SK-N-SH (cell line): ENCODE data around the gene TSACC. TPM values are rescaled to one million over a fixed set of nuclear protein-coding genes. Genes with fewer than 3 reads are reported as not detected.

ENCODE experiments used
- CTCF ChIA-PET: fragments of 300-600, 350-600 bp; formaldehyde crosslinking; extraction: SDS; loops from one replicate; lab custom pipeline; 2021; lab: Yijun Ruan, JAX
- POLR2A ChIA-PET: fragments of 350-600 bp; sonication (Branson Sonifier 250); formaldehyde crosslinking; extraction: SDS; loops from one replicate; lab custom pipeline; 2020; ENCODE audit warnings: antibody characterized with exemption, inconsistent platforms; lab: Yijun Ruan, JAX
- DNase-seq: peaks from one replicate; pipeline ENCODE4 v3.0.0; 2012
- H2AFZ ChIP-seq: fragments of 200-600 bp; sonication (generic); 2 replicates; pipeline ENCODE4 v1.8.1; 2016; ENCODE audit warnings: antibody characterized with exemption, mild to moderate bottlenecking, low read depth
- H3F3A ChIP-seq: fragments of 200-600 bp; sonication (generic); replicated peaks from 2 replicates; pipeline ENCODE3; 2016; ENCODE audit warnings: antibody characterized with exemption, mild to moderate bottlenecking; ENCODE audit not compliant: insufficient read depth
- H3K27ac ChIP-seq, 2 experiments: fragments of 200-500 bp in 1 of 2; fragments of 200-600 bp in 1 of 2; sonication (Bioruptor generic) in 1 of 2; sonication (generic), shearing (Covaris generic) in 1 of 2; 2 replicates each; pipeline versions ENCODE4 v1.5.1 to v1.6.1; 2014 to 2016; ENCODE audit warnings: low read depth in 2 of 2, inconsistent platforms in 1 of 2, low read length in 1 of 2, mild to moderate bottlenecking in 1 of 2, mixed read lengths in 1 of 2
- H3K27me3 ChIP-seq: fragments of 200-600 bp; sonication (generic), shearing (Covaris generic); 2 replicates; pipeline ENCODE4 v1.6.1; 2016; ENCODE audit warnings: mixed run types; ENCODE audit not compliant: insufficient read depth
- H3K36me3 ChIP-seq, 2 experiments: fragments of 200-500 bp in 1 of 2; fragments of 200-600 bp in 1 of 2; sonication (Bioruptor generic) in 1 of 2; sonication (generic) in 1 of 2; replicated peaks in 1 of 2; 2 replicates each; pipeline versions ENCODE3 to v1.5.1; 2014 to 2016; ENCODE audit warnings: low read length in 1 of 2, mild to moderate bottlenecking in 1 of 2; ENCODE audit not compliant: insufficient read depth in 2 of 2, control insufficient read depth in 1 of 2
- H3K4me1 ChIP-seq, 2 experiments: fragments of 200-500 bp in 1 of 2; fragments of 200-600 bp in 1 of 2; sonication (Bioruptor generic) in 1 of 2; sonication (generic), shearing (Covaris generic) in 1 of 2; 2 replicates each; pipeline versions ENCODE4 v1.5.1 to v1.6.1; 2014 to 2016; ENCODE audit warnings: low read depth in 1 of 2, low read length in 1 of 2, mixed run types in 1 of 2; ENCODE audit not compliant: insufficient read depth in 2 of 2, control insufficient read depth in 1 of 2
- H3K4me2 ChIP-seq: fragments of 200-600 bp; sonication (generic), shearing (Covaris generic); 2 replicates; pipeline ENCODE4 v1.6.1; 2017; ENCODE audit warnings: mixed run types
- H3K4me3 ChIP-seq, 2 experiments: fragments of 200-500 bp in 1 of 2; fragments of 200-600 bp in 1 of 2; sonication (Bioruptor generic) in 1 of 2; sonication (generic), shearing (Covaris generic) in 1 of 2; 2 replicates each; pipeline versions ENCODE4 v1.5.1 to v1.8.1; 2014 to 2016; ENCODE audit warnings: low read depth in 2 of 2, inconsistent platforms in 1 of 2, low read length in 1 of 2, mild to moderate bottlenecking in 1 of 2, mixed read lengths in 1 of 2, moderate library complexity in 1 of 2
- H3K79me2 ChIP-seq: fragments of 200-600 bp; sonication (generic); 2 replicates; pipeline ENCODE4 v1.8.1; 2017; ENCODE audit warnings: mild to moderate bottlenecking; ENCODE audit not compliant: insufficient read depth
- H3K9ac ChIP-seq: fragments of 200-600 bp; sonication (generic); 2 replicates; pipeline ENCODE4 v1.6.1; 2017; ENCODE audit warnings: mixed run types
- H3K9me2 ChIP-seq: fragments of 200-600 bp; sonication (generic); 2 replicates; pipeline ENCODE4 v1.6.1; 2017; ENCODE audit warnings: mixed run types
- H3K9me3 ChIP-seq: fragments of 200-600 bp; sonication (generic); 2 replicates; pipeline ENCODE4 v1.6.1; 2017; ENCODE audit warnings: mixed run types, mild to moderate bottlenecking, moderate library complexity
- H4K20me1 ChIP-seq: fragments of 200-600 bp; sonication (generic); 2 replicates; pipeline ENCODE4 v1.6.1; 2017; ENCODE audit warnings: mild to moderate bottlenecking, mixed run types; ENCODE audit not compliant: insufficient read depth
- CHD2 ChIP-seq: fragments of 150-350 bp; IDR thresholded peaks from 2 replicates; pipeline ENCODE4 v1.6.1; 2018; ENCODE audit warnings: low read length; ENCODE audit not compliant: partially characterized antibody
- FOXJ3 ChIP-seq: sonication (generic); formaldehyde crosslinking; IDR thresholded peaks from 2 replicates; pipeline ENCODE4 v1.5.1; 2020; ENCODE audit warnings: mild to moderate bottlenecking, missing genetic modification reagents
- FOXM1 ChIP-seq: IDR thresholded peaks from 2 replicates; pipeline ENCODE4 v1.4.0; 2012; ENCODE audit warnings: low read depth, mild to moderate bottlenecking
- GATA2 ChIP-seq: sonication (generic); formaldehyde crosslinking; IDR thresholded peaks from 2 replicates; pipeline ENCODE4 v1.5.0; 2020; ENCODE audit warnings: mild to moderate bottlenecking, missing genetic modification reagents
- IRF3 ChIP-seq: fragments of 150-350 bp; IDR thresholded peaks from 2 replicates; pipeline ENCODE4 v1.6.1; 2016; ENCODE audit warnings: mild to moderate bottlenecking, low read depth, low read length
- MXI1 ChIP-seq: IDR thresholded peaks from 2 replicates; pipeline ENCODE4 v1.6.1; 2012; ENCODE audit warnings: mild to moderate bottlenecking, low read depth, low read length, improper control_type of control experiment
- NFIC ChIP-seq: IDR thresholded peaks from 2 replicates; pipeline ENCODE4 v1.4.0; 2012; ENCODE audit warnings: borderline replicate concordance
- NRF1 ChIP-seq: IDR thresholded peaks from 2 replicates; pipeline ENCODE4 v1.6.1; 2012; ENCODE audit warnings: low read depth, mild to moderate bottlenecking, low read length
- SIN3A ChIP-seq: IDR thresholded peaks from 2 replicates; pipeline ENCODE4 v1.6.1; 2012; ENCODE audit warnings: low read depth, mild to moderate bottlenecking, low read length, moderate library complexity, borderline replicate concordance
- TAF1 ChIP-seq: IDR thresholded peaks from 2 replicates; pipeline ENCODE4 v1.6.1; 2012; ENCODE audit warnings: low read depth, mild to moderate bottlenecking, low read length, moderate library complexity, borderline replicate concordance
- WGBS: methylation state at CpG from one replicate; pipeline ENCODE4 v1.1.6; 2017; ENCODE audit warnings: low lambda C conversion rate; 5-methylcytosine and 5-hydroxymethylcytosine counted together
- polyA plus RNA-seq, 3 experiments: library from polyadenylated mRNA; depleted of rRNA; stranded (reverse); fragments of >200 nt; gene quantifications; 2 replicates each; pipeline ENCODE4 v1.2.3, GENCODE V29; 2012
- TF ChIP-seq, protein P1 (sequence below): IDR thresholded peaks from 2 replicates; pipeline ENCODE4 v1.6.1; 2012; ENCODE audit warnings: mild to moderate bottlenecking, low read depth, low read length, moderate library complexity
- TF ChIP-seq, protein P2 (sequence below): IDR thresholded peaks from 2 replicates; pipeline ENCODE4 v1.4.0; 2012; ENCODE audit warnings: low read depth, borderline replicate concordance
- TF ChIP-seq, protein P3 (sequence below): IDR thresholded peaks from 2 replicates; pipeline ENCODE4 v1.4.0; 2012; ENCODE audit warnings: low read depth, borderline replicate concordance
- TF ChIP-seq, protein P4 (sequence below): IDR thresholded peaks from 2 replicates; pipeline ENCODE4 v1.4.0; 2012; ENCODE audit warnings: low read depth

The TSACC gene
- polyA plus RNA-seq, 1 of the 3 experiments (the other 2 are of a cell fraction) = 1.5 TPM

DNA sequence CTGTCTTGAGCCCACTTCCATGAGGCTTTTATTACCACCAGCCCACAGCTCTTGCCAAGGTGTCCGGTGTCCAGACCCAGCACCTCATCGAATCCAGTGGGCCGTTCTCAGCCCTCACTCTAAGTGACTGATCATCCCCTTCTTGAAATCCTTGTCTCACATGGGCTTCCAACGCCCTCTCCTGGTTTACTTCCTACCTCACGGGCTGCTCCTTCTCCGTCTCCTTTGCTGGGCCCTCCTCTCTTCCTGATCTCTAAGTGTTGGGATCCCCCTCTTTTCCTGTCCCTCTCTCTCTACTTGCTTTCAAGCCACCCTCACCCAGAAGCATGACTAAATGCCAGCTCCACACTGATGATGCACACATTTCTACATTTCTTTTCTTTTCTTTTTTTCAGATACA lies 21.6 kb downstream of the TSACC start (continued):
- TF ChIP-seq IRF3 = no peak

DNA sequence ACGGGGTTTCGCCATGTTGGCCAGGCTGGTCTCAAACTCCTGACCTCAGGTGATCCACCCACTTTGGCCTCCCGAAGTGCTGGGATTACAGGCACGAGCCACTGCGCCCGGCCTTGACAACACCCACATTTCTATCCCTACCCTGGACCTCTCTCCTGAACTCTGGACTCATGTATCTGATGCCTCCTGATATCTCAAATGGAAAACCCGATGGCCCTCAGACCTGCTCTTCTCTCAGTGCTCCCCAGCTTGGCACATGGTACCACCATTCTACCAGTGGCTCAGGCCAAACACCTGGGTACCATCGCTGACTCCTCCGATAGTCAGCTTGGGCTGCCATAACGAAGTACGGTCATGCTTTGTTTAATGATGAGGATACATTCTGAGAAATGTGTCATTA lies 22.2 kb downstream of the TSACC start:
- ChIA-PET CTCF (interaction anchor here (0.6 to 3.6 kb wide), 19 partner anchors 13 to 226 kb away, joined by 3 to 21 read pairs (median 5); partner anchors contain the start of genes CCT3, SMG5, TMEM79 and TSACC), POLR2A (no interaction called here)
- Histone ChIP-seq H2AFZ (no peak overlapping the region), H3K4me2 (no peak overlapping the region), H3K27ac (no peak overlapping the region), H3K4me1 (no peaks in the 10 kb centered on the region; a peak in 1 of 4 replicates), H4K20me1 (no peaks in the 10 kb centered on the region), H3K36me3 (no peaks in the 10 kb centered on the region), H3K79me2 (no peaks in the 10 kb centered on the region), H3K9ac (no peak overlapping the region), H3K9me2 (no peaks in the 10 kb centered on the region), H3K9me3 (no peaks in the 10 kb centered on the region), H3F3A (no peaks in the 10 kb centered on the region), H3K4me3 (no peak overlapping the region), H3K27me3 (peaks cover 5% of the 10 kb centered on the region; the same call in 1 of the 2 replicates)
- TF ChIP-seq FOXM1 (no peak), NFIC (no peak), FOXJ3 (CRISPR knock-in tag) (no peak), CHD2 (no peak), MXI1 (no peak), GATA2 (CRISPR knock-in tag) (no peak), NRF1 (no peak), IRF3 (no peak), TAF1 (no peak), SIN3A (no peak)
- TF ChIP-seq, protein P1, sequence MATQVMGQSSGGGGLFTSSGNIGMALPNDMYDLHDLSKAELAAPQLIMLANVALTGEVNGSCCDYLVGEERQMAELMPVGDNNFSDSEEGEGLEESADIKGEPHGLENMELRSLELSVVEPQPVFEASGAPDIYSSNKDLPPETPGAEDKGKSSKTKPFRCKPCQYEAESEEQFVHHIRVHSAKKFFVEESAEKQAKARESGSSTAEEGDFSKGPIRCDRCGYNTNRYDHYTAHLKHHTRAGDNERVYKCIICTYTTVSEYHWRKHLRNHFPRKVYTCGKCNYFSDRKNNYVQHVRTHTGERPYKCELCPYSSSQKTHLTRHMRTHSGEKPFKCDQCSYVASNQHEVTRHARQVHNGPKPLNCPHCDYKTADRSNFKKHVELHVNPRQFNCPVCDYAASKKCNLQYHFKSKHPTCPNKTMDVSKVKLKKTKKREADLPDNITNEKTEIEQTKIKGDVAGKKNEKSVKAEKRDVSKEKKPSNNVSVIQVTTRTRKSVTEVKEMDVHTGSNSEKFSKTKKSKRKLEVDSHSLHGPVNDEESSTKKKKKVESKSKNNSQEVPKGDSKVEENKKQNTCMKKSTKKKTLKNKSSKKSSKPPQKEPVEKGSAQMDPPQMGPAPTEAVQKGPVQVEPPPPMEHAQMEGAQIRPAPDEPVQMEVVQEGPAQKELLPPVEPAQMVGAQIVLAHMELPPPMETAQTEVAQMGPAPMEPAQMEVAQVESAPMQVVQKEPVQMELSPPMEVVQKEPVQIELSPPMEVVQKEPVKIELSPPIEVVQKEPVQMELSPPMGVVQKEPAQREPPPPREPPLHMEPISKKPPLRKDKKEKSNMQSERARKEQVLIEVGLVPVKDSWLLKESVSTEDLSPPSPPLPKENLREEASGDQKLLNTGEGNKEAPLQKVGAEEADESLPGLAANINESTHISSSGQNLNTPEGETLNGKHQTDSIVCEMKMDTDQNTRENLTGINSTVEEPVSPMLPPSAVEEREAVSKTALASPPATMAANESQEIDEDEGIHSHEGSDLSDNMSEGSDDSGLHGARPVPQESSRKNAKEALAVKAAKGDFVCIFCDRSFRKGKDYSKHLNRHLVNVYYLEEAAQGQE = no peak
- TF ChIP-seq, protein P2, sequence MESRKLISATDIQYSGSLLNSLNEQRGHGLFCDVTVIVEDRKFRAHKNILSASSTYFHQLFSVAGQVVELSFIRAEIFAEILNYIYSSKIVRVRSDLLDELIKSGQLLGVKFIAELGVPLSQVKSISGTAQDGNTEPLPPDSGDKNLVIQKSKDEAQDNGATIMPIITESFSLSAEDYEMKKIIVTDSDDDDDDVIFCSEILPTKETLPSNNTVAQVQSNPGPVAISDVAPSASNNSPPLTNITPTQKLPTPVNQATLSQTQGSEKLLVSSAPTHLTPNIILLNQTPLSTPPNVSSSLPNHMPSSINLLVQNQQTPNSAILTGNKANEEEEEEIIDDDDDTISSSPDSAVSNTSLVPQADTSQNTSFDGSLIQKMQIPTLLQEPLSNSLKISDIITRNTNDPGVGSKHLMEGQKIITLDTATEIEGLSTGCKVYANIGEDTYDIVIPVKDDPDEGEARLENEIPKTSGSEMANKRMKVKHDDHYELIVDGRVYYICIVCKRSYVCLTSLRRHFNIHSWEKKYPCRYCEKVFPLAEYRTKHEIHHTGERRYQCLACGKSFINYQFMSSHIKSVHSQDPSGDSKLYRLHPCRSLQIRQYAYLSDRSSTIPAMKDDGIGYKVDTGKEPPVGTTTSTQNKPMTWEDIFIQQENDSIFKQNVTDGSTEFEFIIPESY = no peak
- TF ChIP-seq, protein P3, sequence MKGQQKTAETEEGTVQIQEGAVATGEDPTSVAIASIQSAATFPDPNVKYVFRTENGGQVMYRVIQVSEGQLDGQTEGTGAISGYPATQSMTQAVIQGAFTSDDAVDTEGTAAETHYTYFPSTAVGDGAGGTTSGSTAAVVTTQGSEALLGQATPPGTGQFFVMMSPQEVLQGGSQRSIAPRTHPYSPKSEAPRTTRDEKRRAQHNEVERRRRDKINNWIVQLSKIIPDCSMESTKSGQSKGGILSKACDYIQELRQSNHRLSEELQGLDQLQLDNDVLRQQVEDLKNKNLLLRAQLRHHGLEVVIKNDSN = no peak
- TF ChIP-seq, protein P4, sequence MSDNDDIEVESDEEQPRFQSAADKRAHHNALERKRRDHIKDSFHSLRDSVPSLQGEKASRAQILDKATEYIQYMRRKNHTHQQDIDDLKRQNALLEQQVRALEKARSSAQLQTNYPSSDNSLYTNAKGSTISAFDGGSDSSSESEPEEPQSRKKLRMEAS = no peak
- no peak for DNase-seq
- WGBS = 89% methylated on average over 11 of the region's 11 CpGs
